ENCODE measurements around the gene GSTM3. TPM values are rescaled to one million over a fixed set of nuclear protein-coding genes. Genes with fewer than 3 reads are reported as not detected.
"Not testable (repeated sequence)": the region's sequence is repeated elsewhere in the genome, so short reads cannot be mapped to it uniquely, and the experiment has no call there.

The GSTM3 gene
- total and polyA plus RNA-seq, 8 donors: 32.2 to 350 (median 113) TPM

- DNase-seq: no peak
- Histone ChIP-seq H3K27me3 (peaks cover 0 to 5% (median 0%) of the 10 kb centered on the region in 3 donors), H3K9me3 (no peaks in the 10 kb centered on the region), H3K36me3 (peaks cover 5 to 66% (median 16%) of the 10 kb centered on the region in 4 donors), H3K4me1 (no peaks in the 10 kb centered on the region), H3K27ac (no peak overlapping the region), H3K4me3 (no peak overlapping the region)
- 87 to 95% (median 92%) methylated on average over 11 to 12 of the region's 12 CpGs for WGBS, 5 donors
- intact Hi-C loops (cut with DNase I; ENCODE audit: low total_unique reads): loop anchor here (5.0 kb wide), 1 partner anchor 189 kb away; no protein-coding TSS in a partner anchor
- TF ChIP-seq POLR2AphosphoS5 (IDR thresholded peaks at IDR 0.05) (no peak), POLR2A (IDR thresholded peaks at IDR 0.05) (no peak), EP300 (IDR thresholded peaks at IDR 0.05) (no peak), CTCF (IDR thresholded peaks at IDR 0.05) (no peak)
Measured at GRCh38 chr1:109751531-109752260, 10.9 kb upstream of the GSTM3 start.

- DNase-seq: no peak
- no peaks in the 10 kb centered on the region for H3K9me3 ChIP-seq
- TF ChIP-seq CTCF (IDR thresholded peaks at IDR 0.05) (no peak), POLR2AphosphoS5 (IDR thresholded peaks at IDR 0.05) (no peak), POLR2A (IDR thresholded peaks at IDR 0.05) (no peak), EP300 (IDR thresholded peaks at IDR 0.05) (no peak)
- peaks cover 0 to 5% (median 0%) of the 10 kb centered on the region in 3 donors for H3K27me3 ChIP-seq
- intact Hi-C loops (cut with DNase I; ENCODE audit: low total_unique reads): loop anchor here (5.0 kb wide), 1 partner anchor 189 kb away; no protein-coding TSS in a partner anchor
- 70 to 84% (median 77%) methylated on average over 4 to 6 of the region's 6 CpGs for WGBS, 5 donors
- H3K4me3 ChIP-seq: no peak overlapping the region
- no peaks in the 10 kb centered on the region for H3K4me1 ChIP-seq
- no peak overlapping the region for H3K27ac ChIP-seq
- peaks cover 5 to 61% (median 16%) of the 10 kb centered on the region in 4 donors for H3K36me3 ChIP-seq
Measured at GRCh38 chr1:109750920-109751319, 10.1 kb upstream of the GSTM3 start.

GRCh38 chr1:109750241-109750882 lies 9.5 kb upstream of the GSTM3 start:
- H3K36me3 ChIP-seq: peaks cover 5 to 56% (median 16%) of the 10 kb centered on the region in 4 donors
- H3K27me3 ChIP-seq: peaks cover 0 to 5% (median 0%) of the 10 kb centered on the region in 3 donors
- no peak overlapping the region for H3K27ac ChIP-seq
- TF ChIP-seq POLR2AphosphoS5 (IDR thresholded peaks at IDR 0.05) (no peak), EP300 (IDR thresholded peaks at IDR 0.05) (no peak), POLR2A (IDR thresholded peaks at IDR 0.05) (no peak), CTCF (IDR thresholded peaks at IDR 0.05) (no peak)
- 89 to 95% (median 91%) methylated on average over 11 of the region's 11 CpGs for WGBS, 5 donors
- no peak overlapping the region for H3K4me3 ChIP-seq
- no peak for DNase-seq
- no peaks in the 10 kb centered on the region for H3K4me1 ChIP-seq
- H3K9me3 ChIP-seq: no peaks in the 10 kb centered on the region
- intact Hi-C loops (cut with DNase I; ENCODE audit: low total_unique reads): loop anchor here (5.0 kb wide), 1 partner anchor 188 kb away; no protein-coding TSS in a partner anchor

- no peaks in the 10 kb centered on the region for H3K4me1 ChIP-seq
- no peak for DNase-seq
- no peak for TF ChIP-seq EP300 (IDR thresholded peaks at IDR 0.05)
Measured at GRCh38 chr1:109749221-109749620, 8.4 kb upstream of the GSTM3 start.

GRCh38 chr1:109748311-109748710 lies 7.5 kb upstream of the GSTM3 start:
- H3K27ac ChIP-seq; H3K27me3 ChIP-seq; H3K4me1 ChIP-seq; DNase-seq; H3K9me3 ChIP-seq; H3K4me3 ChIP-seq; intact Hi-C loops (cut with DNase I; ENCODE audit: low total_unique reads): not testable (repeated sequence)
- peaks cover 5 to 49% (median 16%) of the 10 kb centered on the region in 4 donors for H3K36me3 ChIP-seq
- WGBS, 5 donors: 88 to 98% (median 92%) methylated on average over 7 to 10 of the region's 10 CpGs

More at GRCh38 chr1:109749221-109749620, 8.4 kb upstream of the GSTM3 start:
- Histone ChIP-seq H3K27me3 (peaks cover 0 to 5% (median 0%) of the 10 kb centered on the region in 3 donors), H3K36me3 (peaks cover 5 to 55% (median 16%) of the 10 kb centered on the region in 4 donors), H3K4me3 (no peak overlapping the region), H3K9me3 (no peaks in the 10 kb centered on the region), H3K27ac (no peak overlapping the region)
- intact Hi-C loops (cut with DNase I; ENCODE audit: low total_unique reads): no loop called here

All from stomach (tissue), 9 donors.